Astrocyte (in vitro differentiated cells and primary cell): ENCODE measurements around the gene ADCYAP1R1. TPM values are rescaled to one million over a fixed set of nuclear protein-coding genes. Genes with fewer than 3 reads are reported as not detected.

Experiments used
- DNase-seq: peaks from one replicate; pipeline ENCODE4 v3.0.0-alpha.2; 2010; ENCODE audit warnings: low read depth
- FAIRE-seq: peaks from 2 replicates; lab custom pipeline; 2011; peaks lifted over from hg19 to GRCh38; lab: Jason Lieb, UNC
- H2AFZ ChIP-seq: 2 replicates; pipeline ENCODE4 v1.6.0; 2012; ENCODE audit warnings: low read depth, low read length, inconsistent platforms
- H3K27ac ChIP-seq: 2 replicates; pipeline ENCODE4 v1.5.1; 2011; ENCODE audit warnings: low read depth, low read length, inconsistent platforms
- H3K27me3 ChIP-seq: 2 replicates; pipeline ENCODE4 v1.6.0; 2011; ENCODE audit warnings: low read length, inconsistent platforms; ENCODE audit not compliant: insufficient read depth
- H3K36me3 ChIP-seq: 2 replicates; pipeline ENCODE4 v1.5.1; 2011; ENCODE audit warnings: low read length, inconsistent platforms; ENCODE audit not compliant: insufficient read depth
- H3K4me1 ChIP-seq: 2 replicates; pipeline ENCODE4 v1.5.1; 2011; ENCODE audit warnings: low read length, inconsistent platforms; ENCODE audit not compliant: insufficient read depth
- H3K4me2 ChIP-seq: 2 replicates; pipeline ENCODE4 v1.6.0; 2012; ENCODE audit warnings: low read length, inconsistent platforms
- H3K4me3 ChIP-seq: 2 replicates; pipeline ENCODE4 v1.5.1; 2011; ENCODE audit warnings: low read depth, mild to moderate bottlenecking, low read length, inconsistent platforms; ENCODE audit not compliant: insufficient read depth
- H3K79me2 ChIP-seq: 2 replicates; pipeline ENCODE4 v1.6.0; 2012; ENCODE audit warnings: mild to moderate bottlenecking, low read length, inconsistent platforms; ENCODE audit not compliant: insufficient read depth
- H3K9ac ChIP-seq: 2 replicates; pipeline ENCODE4 v1.6.0; 2012; ENCODE audit warnings: mild to moderate bottlenecking, low read length, inconsistent platforms
- H3K9me3 ChIP-seq: 2 replicates; pipeline ENCODE4 v1.5.1; 2012; ENCODE audit warnings: low read depth, mild to moderate bottlenecking, low read length, inconsistent platforms; ENCODE audit not compliant: insufficient read depth
- H4K20me1 ChIP-seq: 2 replicates; pipeline ENCODE4 v1.6.0; 2012; ENCODE audit warnings: low read length, inconsistent platforms; ENCODE audit not compliant: insufficient read depth
- H3K27ac Mint-ChIP-seq: one replicate; pipeline ENCODE4 v1.8.0; 2021; ENCODE audit warnings: mild to moderate bottlenecking, mixed read lengths; ENCODE audit not compliant: unreplicated experiment
- H3K27me3 Mint-ChIP-seq: one replicate; pipeline ENCODE4 v1.8.0; 2021; ENCODE audit warnings: low read depth, mixed read lengths; ENCODE audit not compliant: unreplicated experiment
- H3K36me3 Mint-ChIP-seq: one replicate; pipeline ENCODE4 v1.8.0; 2021; ENCODE audit warnings: low read depth, mixed read lengths; ENCODE audit not compliant: unreplicated experiment
- H3K4me1 Mint-ChIP-seq: one replicate; pipeline ENCODE4 v1.8.0; 2021; ENCODE audit warnings: low read depth, mixed read lengths; ENCODE audit not compliant: unreplicated experiment
- H3K4me3 Mint-ChIP-seq: one replicate; pipeline ENCODE4 v1.8.0; 2021; ENCODE audit warnings: mild to moderate bottlenecking, moderate library complexity, mixed read lengths; ENCODE audit not compliant: unreplicated experiment
- H3K9me3 Mint-ChIP-seq: one replicate; pipeline ENCODE4 v1.8.0; 2021; ENCODE audit warnings: mild to moderate bottlenecking, mixed read lengths; ENCODE audit not compliant: unreplicated experiment
- CTCF ChIP-seq: IDR thresholded peaks from 2 replicates; pipeline ENCODE4 v1.5.1; 2011; ENCODE audit warnings: low read depth, mild to moderate bottlenecking, inconsistent platforms, low read length, moderate library complexity; ENCODE audit not compliant: insufficient read depth
- EZH2 ChIP-seq: IDR thresholded peaks from 2 replicates; pipeline ENCODE4 v1.6.1; 2012; ENCODE audit warnings: mild to moderate bottlenecking, low read length, inconsistent platforms; ENCODE audit not compliant: insufficient read depth
- total RNA-seq: library from RNA; stranded (reverse); gene quantifications from 2 replicates; pipeline ENCODE4 v1.2.1, GENCODE V29; 2021

Gene ADCYAP1R1
- total RNA-seq, 1 donor from 2014 or later: 0.05 TPM

- Mint-ChIP-seq H3K27me3 (peaks cover 53% of the 10 kb centered on the region), H3K9me3 (peaks cover 3% of the 10 kb centered on the region), H3K27ac (no peak overlapping the region), H3K36me3 (no peaks in the 10 kb centered on the region), H3K4me3 (no peak overlapping the region), H3K4me1 (no peaks in the 10 kb centered on the region)
- H3K4me2 ChIP-seq: no peak overlapping the region
- no peaks in the 10 kb centered on the region for H3K79me2 ChIP-seq
- peaks cover 25% of the 10 kb centered on the region for H3K27me3 ChIP-seq
- H2AFZ ChIP-seq: no peak overlapping the region
- H3K36me3 ChIP-seq: no peaks in the 10 kb centered on the region
- H3K9me3 ChIP-seq: no peaks in the 10 kb centered on the region
- TF ChIP-seq CTCF: no peak
- no peak for TF ChIP-seq EZH2
- H4K20me1 ChIP-seq: no peaks in the 10 kb centered on the region
- H3K27ac ChIP-seq: no peak overlapping the region
- no peak for DNase-seq
- H3K4me3 ChIP-seq: no peak overlapping the region
- no peak for FAIRE-seq
- H3K9ac ChIP-seq: no peak overlapping the region
- H3K4me1 ChIP-seq: no peaks in the 10 kb centered on the region
These were observed 61.6 kb downstream of the ADCYAP1R1 start for GRCh38 chr7:31113660-31114059.

GRCh38 chr7:31114593-31115343 lies 62.7 kb downstream of the ADCYAP1R1 start:
- Histone ChIP-seq H3K4me2 (no peak overlapping the region), H3K36me3 (no peaks in the 10 kb centered on the region), H3K9me3 (no peaks in the 10 kb centered on the region), H3K4me3 (no peak overlapping the region), H3K79me2 (no peaks in the 10 kb centered on the region), H3K27me3 (peaks cover 29% of the 10 kb centered on the region), H4K20me1 (no peaks in the 10 kb centered on the region), H3K4me1 (no peaks in the 10 kb centered on the region), H3K9ac (no peak overlapping the region), H3K27ac (no peak overlapping the region), H2AFZ (no peak overlapping the region)
- H3K36me3 Mint-ChIP-seq: no peaks in the 10 kb centered on the region
- no peak overlapping the region for H3K27ac Mint-ChIP-seq
- TF ChIP-seq CTCF (no peak), EZH2 (no peak)
- FAIRE-seq (peak; percentile 45), DNase-seq (peak; percentile 34)
- H3K27me3 Mint-ChIP-seq: peaks cover 42% of the 10 kb centered on the region
- no peaks in the 10 kb centered on the region for H3K4me1 Mint-ChIP-seq
- peaks cover 3% of the 10 kb centered on the region for H3K9me3 Mint-ChIP-seq
- no peak overlapping the region for H3K4me3 Mint-ChIP-seq

- no peak for FAIRE-seq
These were observed 64.5 kb downstream of the ADCYAP1R1 start for GRCh38 chr7:31116615-31117014.

More at GRCh38 chr7:31116615-31117014, 64.5 kb downstream of the ADCYAP1R1 start:
- Histone ChIP-seq H3K27ac (no peak overlapping the region), H4K20me1 (no peaks in the 10 kb centered on the region), H3K9me3 (no peaks in the 10 kb centered on the region), H2AFZ (no peak overlapping the region), H3K9ac (no peak overlapping the region), H3K36me3 (no peaks in the 10 kb centered on the region), H3K79me2 (no peaks in the 10 kb centered on the region), H3K4me2 (no peak overlapping the region), H3K4me1 (no peaks in the 10 kb centered on the region), H3K27me3 (peaks cover 27% of the 10 kb centered on the region), H3K4me3 (no peak overlapping the region)
- H3K36me3 Mint-ChIP-seq: no peaks in the 10 kb centered on the region
- peaks cover 3% of the 10 kb centered on the region for H3K9me3 Mint-ChIP-seq
- peaks cover 28% of the 10 kb centered on the region for H3K27me3 Mint-ChIP-seq
- no peaks in the 10 kb centered on the region for H3K4me1 Mint-ChIP-seq
- no peak for DNase-seq
- H3K4me3 Mint-ChIP-seq: no peak overlapping the region
- TF ChIP-seq CTCF (no peak), EZH2 (no peak)
- no peak overlapping the region for H3K27ac Mint-ChIP-seq
